Ureter (tissue), 1 donor: ENCODE measurements around the gene DIP2C. TPM values are rescaled to one million over a fixed set of nuclear protein-coding genes. Genes with fewer than 3 reads are reported as not detected.
"Not testable (repeated sequence)": the region's sequence is repeated elsewhere in the genome, so short reads cannot be mapped to it uniquely, and the experiment has no call there.

Experiments
- DNase-seq: peaks from one replicate; pipeline ENCODE4 v3.0.0-alpha.2; 2020; ENCODE audit warnings: low spot score
- total RNA-seq: library from RNA; stranded (reverse); gene quantifications from one replicate; pipeline ENCODE4 v1.2.4, GENCODE V29; 2023
- donor health status: DM: yes; HTN: yes; CAD: no.

DIP2C gene
- 26.8 TPM for total RNA-seq

- no peak for DNase-seq
Measured at GRCh38 chr10:689452-690371, at the start of gene DIP2C. TSS of gene DIP2C (minus strand) at chr10:689668. CDS start at chr10:689578, 90 bp downstream.

- DNase-seq = no peak
Measured at GRCh38 chr10:734481-734880, 45.0 kb upstream of the DIP2C start.

- no peak for DNase-seq
Measured at GRCh38 chr10:733086-733485, 43.6 kb upstream of the DIP2C start.

GRCh38 chr10:729213-729612, 39.7 kb upstream of the DIP2C start:
- peak; percentile 22 for DNase-seq

GRCh38 chr10:728603-729002, 39.1 kb upstream of the DIP2C start:
- DNase-seq = no peak

GRCh38 chr10:727162-727790, 37.8 kb upstream of the DIP2C start:
- no peak for DNase-seq

- DNase-seq = no peak
Measured at GRCh38 chr10:725786-726185, 36.3 kb upstream of the DIP2C start.

- DNase-seq = no peak
Measured at GRCh38 chr10:725302-725701, 35.8 kb upstream of the DIP2C start.

GRCh38 chr10:723973-724372, 34.5 kb upstream of the DIP2C start:
- no peak for DNase-seq

- DNase-seq = no peak
Measured at GRCh38 chr10:722281-723060, 33.0 kb upstream of the DIP2C start.

- no peak for DNase-seq
Measured at GRCh38 chr10:718143-718700, 28.8 kb upstream of the DIP2C start.

GRCh38 chr10:717458-717857, 28.0 kb upstream of the DIP2C start:
- DNase-seq = no peak

- DNase-seq = no peak
Measured at GRCh38 chr10:716821-717220, 27.4 kb upstream of the DIP2C start.

GRCh38 chr10:714214-714613, 24.7 kb upstream of the DIP2C start:
- no peak for DNase-seq

GRCh38 chr10:712575-712974, 23.1 kb upstream of the DIP2C start:
- DNase-seq = no peak

GRCh38 chr10:712089-712488, 22.6 kb upstream of the DIP2C start:
- DNase-seq = no peak

GRCh38 chr10:707861-708260, 18.4 kb upstream of the DIP2C start:
- DNase-seq = no peak

GRCh38 chr10:707456-707855, 18.0 kb upstream of the DIP2C start:
- no peak for DNase-seq

GRCh38 chr10:703118-703517, 13.7 kb upstream of the DIP2C start:
- DNase-seq = no peak

GRCh38 chr10:700183-700582, 10.7 kb upstream of the DIP2C start:
- DNase-seq = not testable (repeated sequence)

GRCh38 chr10:697097-697875, 7.8 kb upstream of the DIP2C start:
- DNase-seq = no peak
